ENCODE measurements around the gene IMMP2L. TPM values are rescaled to one million over a fixed set of nuclear protein-coding genes. Genes with fewer than 3 reads are reported as not detected.

Gene IMMP2L
- total RNA-seq, 1 experiment from 2014 or later, result 12.8 TPM

DNA sequence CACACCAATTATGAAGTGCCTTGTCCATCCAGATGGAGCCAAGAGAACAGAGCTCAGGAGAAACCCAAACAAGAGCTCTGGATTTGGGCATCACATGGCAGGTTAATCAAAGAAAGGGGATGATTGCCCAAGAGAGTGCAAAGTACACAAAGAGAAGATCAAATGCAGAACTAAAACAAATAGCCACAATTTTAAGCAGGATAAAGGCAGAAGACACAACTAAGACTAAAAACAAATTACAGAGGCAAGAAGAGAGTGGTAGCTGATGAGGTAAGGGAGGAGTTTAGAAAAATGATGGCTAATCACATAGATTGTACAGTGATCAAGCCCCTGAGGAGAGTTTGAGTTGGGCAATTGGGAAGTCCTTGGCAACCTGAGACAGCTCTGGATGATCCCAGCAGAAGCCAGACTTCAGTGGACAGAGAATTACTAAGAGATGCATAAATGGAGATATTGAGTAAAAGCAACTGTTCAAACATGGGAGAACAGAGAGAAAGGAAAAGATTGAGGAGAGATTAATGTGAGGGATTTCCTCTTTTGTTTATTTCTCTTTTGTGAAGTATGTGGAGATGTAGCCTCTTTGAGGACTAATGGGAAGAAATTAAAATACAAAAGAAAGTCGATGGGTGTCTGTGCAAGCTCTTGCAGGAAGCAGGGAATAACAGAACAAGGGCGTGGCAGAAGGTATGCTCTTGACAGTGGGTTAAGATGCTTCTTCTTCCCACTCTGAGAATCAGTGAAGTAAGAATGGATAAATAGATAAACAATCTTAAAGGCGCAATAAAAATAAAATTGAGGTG lies 369.5 kb downstream of the IMMP2L start:
- H3K27me3 ChIP-seq, result no peaks in the 10 kb centered on the region

DNA sequence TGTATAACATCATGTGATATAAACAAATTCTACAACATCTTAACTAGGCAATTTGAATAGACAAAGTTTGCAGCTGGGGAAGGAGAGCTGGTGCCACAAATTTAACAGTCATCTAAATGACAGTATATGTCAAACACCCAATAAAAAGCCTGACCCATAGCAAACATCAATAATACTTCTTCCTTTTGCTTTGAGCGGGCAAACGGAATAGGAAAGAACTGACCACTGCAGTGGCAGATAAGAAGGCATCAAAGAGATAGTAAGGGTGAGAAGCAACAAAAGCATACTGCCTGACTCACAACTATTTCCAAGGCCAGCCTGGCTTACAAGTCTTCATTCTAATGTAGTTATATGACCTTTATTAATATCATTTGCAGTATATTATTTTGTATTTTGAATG lies 371.5 kb downstream of the IMMP2L start:
- H3K4me1 ChIP-seq, result no peaks in the 10 kb centered on the region; the same call in 1 of the 2 replicates
- H3K9me3 ChIP-seq (replicated peaks), result no peaks in the 10 kb centered on the region; the same call in 1 of the 2 replicates
- no peak for DNase-seq
- H3K4me3 ChIP-seq, result no peak overlapping the region
- H3K36me3 ChIP-seq, result no peaks in the 10 kb centered on the region
- H3K27ac ChIP-seq, result no peak overlapping the region
- H3K27me3 ChIP-seq, result no peaks in the 10 kb centered on the region

More for the DNA sequence above, 369.5 kb downstream of the IMMP2L start:
- no peaks in the 10 kb centered on the region for H3K36me3 ChIP-seq
- no peak overlapping the region for H3K4me3 ChIP-seq
- no peaks in the 10 kb centered on the region; the same call in 1 of the 2 replicates for H3K9me3 ChIP-seq (replicated peaks)
- DNase-seq, result no peak
- H3K27ac ChIP-seq, result no peak overlapping the region
- peaks cover 4% of the 10 kb centered on the region for H3K4me1 ChIP-seq

DNA sequence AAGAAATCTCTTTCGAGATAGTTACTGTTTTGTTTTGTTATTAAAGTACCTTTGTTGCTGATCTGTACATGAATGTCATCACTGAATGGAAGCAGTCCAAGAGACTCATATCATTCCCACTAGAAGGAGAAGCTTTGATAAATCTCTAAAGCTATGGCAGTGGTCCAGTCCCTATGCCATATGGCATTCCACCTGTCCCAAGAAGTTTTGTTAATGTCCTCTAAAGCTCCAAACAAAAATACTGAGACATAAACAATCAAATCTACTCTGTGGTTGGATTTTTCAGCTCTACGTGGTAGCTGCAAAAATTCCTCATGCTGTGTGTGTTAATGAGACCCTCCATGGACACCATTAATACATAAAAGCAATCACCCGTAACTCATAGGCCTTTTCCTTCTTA lies 377.3 kb downstream of the IMMP2L start:
- Histone ChIP-seq H3K9me3 (replicated peaks) (no peaks in the 10 kb centered on the region; the same call in 1 of the 2 replicates), H3K27ac (no peak overlapping the region), H3K36me3 (no peaks in the 10 kb centered on the region), H3K4me3 (no peak overlapping the region), H3K27me3 (no peaks in the 10 kb centered on the region), H3K4me1 (peaks cover 10% of the 10 kb centered on the region)
- DNase-seq, result peak; percentile 30 to 70

- no peak for DNase-seq
- Histone ChIP-seq H3K4me1 (peaks cover 10% of the 10 kb centered on the region), H3K27ac (no peak overlapping the region), H3K36me3 (no peaks in the 10 kb centered on the region), H3K9me3 (replicated peaks) (no peaks in the 10 kb centered on the region; the same call in 1 of the 2 replicates), H3K27me3 (no peaks in the 10 kb centered on the region), H3K4me3 (no peak overlapping the region)
Measured at GRCh38 chr7:111183321-111183720, 379.0 kb downstream of the IMMP2L start.

DNA sequence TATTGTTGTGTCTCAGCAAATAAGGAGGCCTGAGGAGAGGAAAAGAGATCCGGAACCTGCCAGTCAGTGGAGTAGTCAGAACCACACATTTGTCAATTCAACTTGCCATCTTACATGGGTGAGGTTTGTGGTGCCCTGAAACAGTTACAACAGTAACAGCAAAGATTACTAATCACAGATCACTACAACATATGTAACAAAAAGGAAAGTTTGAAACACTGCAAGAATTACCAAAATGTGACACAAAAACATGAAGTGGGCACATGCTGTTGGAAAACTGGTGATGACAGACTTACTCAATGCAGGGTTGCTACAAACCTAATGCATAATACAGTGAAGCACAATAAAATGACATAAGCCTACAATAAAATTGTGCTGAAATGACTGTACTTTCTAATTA lies 382.0 kb downstream of the IMMP2L start:
- H3K36me3 ChIP-seq, result no peaks in the 10 kb centered on the region
- no peak for DNase-seq
- H3K9me3 ChIP-seq (replicated peaks), result no peaks in the 10 kb centered on the region
- no peak overlapping the region for H3K27ac ChIP-seq
- H3K4me1 ChIP-seq, result peaks cover 6% of the 10 kb centered on the region
- H3K27me3 ChIP-seq, result no peaks in the 10 kb centered on the region
- no peak overlapping the region for H3K4me3 ChIP-seq

- Histone ChIP-seq H3K27me3 (no peaks in the 10 kb centered on the region), H3K27ac (no peak overlapping the region), H3K9me3 (replicated peaks) (no peaks in the 10 kb centered on the region), H3K4me1 (no peaks in the 10 kb centered on the region), H3K36me3 (no peaks in the 10 kb centered on the region), H3K4me3 (no peak overlapping the region)
- DNase-seq, result no peak
Measured at GRCh38 chr7:111175908-111176441, 386.3 kb downstream of the IMMP2L start.

DNA sequence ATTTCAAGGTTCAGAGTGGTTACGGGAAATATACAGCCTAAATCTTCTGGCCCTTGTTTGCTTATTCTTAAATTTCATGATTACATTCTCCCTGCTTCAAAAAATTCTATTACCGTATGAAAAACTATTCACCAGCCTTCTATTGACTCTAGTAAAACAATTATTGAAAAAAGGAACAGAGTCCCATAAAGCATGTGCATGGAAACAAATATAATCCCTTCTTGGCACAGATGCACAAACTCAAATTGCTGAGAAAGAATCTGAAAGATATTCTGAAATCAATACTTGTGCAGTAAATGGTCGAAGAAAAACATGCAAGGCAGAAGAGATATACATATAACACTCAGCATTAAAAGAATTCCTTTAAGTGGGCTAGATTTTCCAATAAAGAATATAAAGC lies 387.8 kb downstream of the IMMP2L start:
- no peak for DNase-seq
- Histone ChIP-seq H3K4me3 (no peak overlapping the region), H3K36me3 (no peaks in the 10 kb centered on the region), H3K4me1 (no peaks in the 10 kb centered on the region), H3K27ac (no peak overlapping the region), H3K27me3 (no peaks in the 10 kb centered on the region), H3K9me3 (replicated peaks) (no peaks in the 10 kb centered on the region)

GRCh38 chr7:111173990-111174389 lies 388.3 kb downstream of the IMMP2L start:
- H3K9me3 ChIP-seq (replicated peaks), result no peaks in the 10 kb centered on the region
- no peaks in the 10 kb centered on the region for H3K27me3 ChIP-seq
- no peaks in the 10 kb centered on the region for H3K4me1 ChIP-seq
- no peaks in the 10 kb centered on the region for H3K36me3 ChIP-seq
- H3K27ac ChIP-seq, result no peak overlapping the region
- H3K4me3 ChIP-seq, result no peak overlapping the region
- no peak for DNase-seq

GRCh38 chr7:111173528-111173927 lies 388.8 kb downstream of the IMMP2L start:
- no peaks in the 10 kb centered on the region for H3K36me3 ChIP-seq
- no peaks in the 10 kb centered on the region for H3K9me3 ChIP-seq (replicated peaks)
- DNase-seq, result no peak
- no peak overlapping the region for H3K4me3 ChIP-seq
- no peak overlapping the region for H3K27ac ChIP-seq
- H3K4me1 ChIP-seq, result 0 out of 2 replicates have a peak, but pooled peaks cover 3% of the 10 kb centered on the region
- no peaks in the 10 kb centered on the region for H3K27me3 ChIP-seq

- Histone ChIP-seq H3K36me3 (no peaks in the 10 kb centered on the region), H3K4me1 (peaks cover 9% of the 10 kb centered on the region), H3K27me3 (no peaks in the 10 kb centered on the region), H3K9me3 (replicated peaks) (no peaks in the 10 kb centered on the region), H3K27ac (no peak overlapping the region), H3K4me3 (no peak overlapping the region)
- no peak for DNase-seq
Measured at GRCh38 chr7:111172564-111173257, 389.6 kb downstream of the IMMP2L start.

DNA sequence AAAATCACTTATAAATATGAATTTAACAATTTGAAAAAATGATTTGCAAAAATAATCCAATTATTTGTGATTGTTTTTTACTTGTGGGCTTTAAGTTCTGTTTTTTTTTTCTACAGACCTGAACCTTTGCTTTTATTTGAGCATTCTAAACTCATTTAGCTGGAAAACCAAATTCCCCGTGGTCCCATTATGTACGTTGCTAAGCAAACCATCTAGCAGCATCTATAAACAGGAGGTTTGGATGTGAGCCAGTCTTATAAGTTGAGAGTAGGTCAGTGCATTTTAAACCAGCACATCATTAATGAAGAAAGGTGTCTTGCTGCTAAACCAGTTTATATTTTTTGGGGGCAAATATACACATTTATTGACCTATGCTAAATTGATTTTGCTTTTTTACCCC lies 394.1 kb downstream of the IMMP2L start:
- Histone ChIP-seq H3K4me1 (peaks cover 21% of the 10 kb centered on the region), H3K27ac (peak overlapping the region; percentile 63), H3K9me3 (replicated peaks) (no peaks in the 10 kb centered on the region), H3K4me3 (no peak overlapping the region), H3K36me3 (0 out of 2 replicates have a peak, but pooled peaks cover 2% of the 10 kb centered on the region), H3K27me3 (no peaks in the 10 kb centered on the region)
- peak; percentile 45 to 78 for DNase-seq

DNA sequence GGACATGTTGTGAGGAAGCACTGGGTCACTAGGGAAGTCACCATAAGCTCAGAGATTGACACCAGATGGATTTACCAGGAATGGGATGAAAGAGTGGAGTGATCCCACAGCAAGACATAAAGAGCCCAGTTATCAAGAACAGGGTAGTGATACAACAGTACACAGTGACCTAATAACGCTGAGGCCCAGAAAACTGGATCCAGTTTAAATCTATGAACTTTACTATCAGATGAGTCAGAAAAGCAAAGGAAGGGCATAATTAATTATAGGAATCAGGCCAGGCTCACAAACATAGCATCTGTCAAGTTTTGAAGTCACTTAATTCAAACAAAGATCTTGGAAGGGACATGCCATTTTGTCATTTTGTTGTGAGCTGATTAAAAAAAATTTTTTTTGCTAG lies 397.9 kb downstream of the IMMP2L start:
- Histone ChIP-seq H3K4me1 (peaks cover 21% of the 10 kb centered on the region), H3K4me3 (no peak overlapping the region)

GRCh38 chr7:111162692-111163091 lies 399.6 kb downstream of the IMMP2L start:
- Histone ChIP-seq H3K4me1 (peaks cover 12% of the 10 kb centered on the region), H3K36me3 (0 out of 2 replicates have a peak, but pooled peaks cover 2% of the 10 kb centered on the region), H3K4me3 (no peak overlapping the region), H3K27ac (no peak overlapping the region), H3K9me3 (replicated peaks) (no peaks in the 10 kb centered on the region), H3K27me3 (no peaks in the 10 kb centered on the region)
- no peak for DNase-seq

More for the DNA sequence above, 397.9 kb downstream of the IMMP2L start:
- DNase-seq, result no peak
- H3K36me3 ChIP-seq, result 0 out of 2 replicates have a peak, but pooled peaks cover 2% of the 10 kb centered on the region
- no peaks in the 10 kb centered on the region for H3K27me3 ChIP-seq
- H3K27ac ChIP-seq, result no peak overlapping the region
- H3K9me3 ChIP-seq (replicated peaks), result no peaks in the 10 kb centered on the region

- no peaks in the 10 kb centered on the region for H3K36me3 ChIP-seq
- H3K27me3 ChIP-seq, result no peaks in the 10 kb centered on the region
- no peak overlapping the region for H3K27ac ChIP-seq
- DNase-seq, result no peak
- H3K9me3 ChIP-seq (replicated peaks), result no peaks in the 10 kb centered on the region
- no peaks in the 10 kb centered on the region for H3K4me1 ChIP-seq
- no peak overlapping the region for H3K4me3 ChIP-seq
Measured at GRCh38 chr7:111160297-111160696, 402.0 kb downstream of the IMMP2L start.

GRCh38 chr7:111159426-111159825 lies 402.9 kb downstream of the IMMP2L start:
- no peaks in the 10 kb centered on the region for H3K4me1 ChIP-seq
- H3K9me3 ChIP-seq (replicated peaks), result no peaks in the 10 kb centered on the region
- no peaks in the 10 kb centered on the region for H3K27me3 ChIP-seq
- no peaks in the 10 kb centered on the region for H3K36me3 ChIP-seq
- no peak overlapping the region for H3K4me3 ChIP-seq
- H3K27ac ChIP-seq, result no peak overlapping the region
- no peak for DNase-seq

Measured in SJCRH30 (cell line).